TTC549 (cell line): ENCODE measurements around the gene CHD1.

ENCODE experiments used
- FAIRE-seq: peaks from 2 replicates; lab custom pipeline; 2012; peaks lifted over from hg19 to GRCh38; lab: Jason Lieb, UNC

The CHD1 gene

GRCh38 chr5:98899456-98899855 lies 29.4 kb downstream of the CHD1 start:
- no peak for FAIRE-seq

GRCh38 chr5:98898743-98899142 lies 30.1 kb downstream of the CHD1 start:
- FAIRE-seq: no peak

GRCh38 chr5:98891591-98891990 lies 37.2 kb downstream of the CHD1 start:
- no peak for FAIRE-seq

GRCh38 chr5:98880598-98880997 lies 48.2 kb downstream of the CHD1 start:
- no peak for FAIRE-seq

GRCh38 chr5:98880151-98880550 lies 48.7 kb downstream of the CHD1 start:
- no peak for FAIRE-seq

- no peak for FAIRE-seq
These were observed 51.2 kb downstream of the CHD1 start for GRCh38 chr5:98877600-98877999.

GRCh38 chr5:98872674-98873073 lies 56.1 kb downstream of the CHD1 start:
- FAIRE-seq: no peak

- no peak for FAIRE-seq
These were observed 63.1 kb downstream of the CHD1 start for GRCh38 chr5:98865690-98866089.

GRCh38 chr5:98847054-98847453 lies 81.8 kb downstream of the CHD1 start:
- no peak for FAIRE-seq

- no peak for FAIRE-seq
These were observed 82.3 kb downstream of the CHD1 start for GRCh38 chr5:98846520-98846919.

- FAIRE-seq: no peak
These were observed 82.9 kb downstream of the CHD1 start for GRCh38 chr5:98845878-98846277.

GRCh38 chr5:98844865-98845264 lies 83.9 kb downstream of the CHD1 start:
- FAIRE-seq: no peak

- FAIRE-seq: no peak
These were observed 85.3 kb downstream of the CHD1 start for GRCh38 chr5:98843481-98843880.

- no peak for FAIRE-seq
These were observed 87.9 kb downstream of the CHD1 start for GRCh38 chr5:98840946-98841345.

- FAIRE-seq: no peak
These were observed 89.1 kb downstream of the CHD1 start for GRCh38 chr5:98839469-98840383.

GRCh38 chr5:98836175-98836574 lies 92.6 kb downstream of the CHD1 start:
- FAIRE-seq: no peak

GRCh38 chr5:98827588-98828284 lies 101.1 kb downstream of the CHD1 start:
- no peak for FAIRE-seq

GRCh38 chr5:98827161-98827560 lies 101.6 kb downstream of the CHD1 start:
- peak; percentile 82 for FAIRE-seq

- FAIRE-seq: no peak
These were observed 103.0 kb downstream of the CHD1 start for GRCh38 chr5:98825582-98826375.

GRCh38 chr5:98816582-98817222 lies 112.1 kb downstream of the CHD1 start:
- FAIRE-seq: no peak

GRCh38 chr5:98813755-98814154 lies 115.1 kb downstream of the CHD1 start:
- FAIRE-seq: no peak

- FAIRE-seq: no peak
These were observed 118.6 kb downstream of the CHD1 start for GRCh38 chr5:98810206-98810605.
